ENCODE measurements around the gene TEX26.

TEX26 gene

GRCh38 chr13:30972888-30973377, 40.5 kb downstream of the TEX26 start:
- H3K4me3 ChIP-seq (ENCODE audit: low read length), result no peak overlapping the region
- DNase-seq (ENCODE audit: low read depth), result peak; percentile 38
- no peak for TF ChIP-seq CTCF (IDR thresholded peaks at IDR 0.05; ENCODE audit: insufficient read depth, low read depth, low read length, missing control alignments)

GRCh38 chr13:30974350-30974749, 41.9 kb downstream of the TEX26 start:
- no peak for DNase-seq (ENCODE audit: low read depth)
- TF ChIP-seq CTCF (IDR thresholded peaks at IDR 0.05; ENCODE audit: insufficient read depth, low read depth, low read length, missing control alignments), result no peak
- H3K4me3 ChIP-seq (ENCODE audit: low read length), result no peak overlapping the region

- DNase-seq (ENCODE audit: low read depth), result no peak
- no peak for TF ChIP-seq CTCF (IDR thresholded peaks at IDR 0.05; ENCODE audit: insufficient read depth, low read depth, low read length, missing control alignments)
- no peak overlapping the region for H3K4me3 ChIP-seq (ENCODE audit: low read length)
Observed at GRCh38 chr13:30976025-30976424, 43.6 kb downstream of the TEX26 start.

- H3K4me3 ChIP-seq (ENCODE audit: low read length), result no peak overlapping the region
- TF ChIP-seq CTCF (IDR thresholded peaks at IDR 0.05; ENCODE audit: insufficient read depth, low read depth, low read length, missing control alignments), result peak; percentile 57
- DNase-seq (ENCODE audit: low read depth), result peak; percentile 29
Observed at GRCh38 chr13:30978981-30979956, 46.8 kb downstream of the TEX26 start.

- no peak overlapping the region for H3K4me3 ChIP-seq (ENCODE audit: low read length)
- TF ChIP-seq CTCF (IDR thresholded peaks at IDR 0.05; ENCODE audit: insufficient read depth, low read depth, low read length, missing control alignments), result no peak
- DNase-seq (ENCODE audit: low read depth), result no peak
Observed at GRCh38 chr13:30982506-30982905, 50.0 kb downstream of the TEX26 start.

- no peak for DNase-seq (ENCODE audit: low read depth)
- TF ChIP-seq CTCF (IDR thresholded peaks at IDR 0.05; ENCODE audit: insufficient read depth, low read depth, low read length, missing control alignments), result no peak
Observed at GRCh38 chr13:30982906-30983305, 50.5 kb downstream of the TEX26 start.

More at GRCh38 chr13:30982906-30983305, 50.5 kb downstream of the TEX26 start:
- no peak overlapping the region for H3K4me3 ChIP-seq (ENCODE audit: low read length)

Data from epithelial cell of esophagus (primary cell).